OCI-LY1 (cell line): ENCODE measurements around the gene UBASH3B.

Experiments used
- H2AFZ ChIP-seq: fragments of 200-600 bp; sonication (generic), shearing (Covaris generic); 2 replicates; pipeline ENCODE4 v1.6.0; 2014; ENCODE audit warnings: antibody characterized with exemption, mild to moderate bottlenecking, low read length
- H3F3A ChIP-seq: fragments of 200-600 bp; sonication (generic), shearing (Covaris generic); 2 replicates; pipeline ENCODE4 v1.6.0; 2014; ENCODE audit warnings: mild to moderate bottlenecking, antibody characterized with exemption, low read length, moderate library complexity; ENCODE audit not compliant: insufficient read depth
- H3K27ac ChIP-seq: fragments of 200-600 bp; sonication (generic); 2 replicates; pipeline ENCODE4 v1.5.1; 2014; ENCODE audit warnings: low read length, mixed run types, mild to moderate bottlenecking, low read depth; ENCODE audit not compliant: poor library complexity, severe bottlenecking
- H3K27me3 ChIP-seq: fragments of 200-600 bp; sonication (generic); 2 replicates; pipeline ENCODE4 v1.6.0; 2014; ENCODE audit warnings: antibody characterized with exemption, mild to moderate bottlenecking, low read length, moderate library complexity; ENCODE audit not compliant: insufficient read depth
- H3K36me3 ChIP-seq: fragments of 200-600 bp; sonication (generic); 2 replicates; pipeline ENCODE4 v1.6.1; 2014; ENCODE audit warnings: mild to moderate bottlenecking, antibody characterized with exemption, low read length, moderate library complexity, mixed read lengths; ENCODE audit not compliant: insufficient read depth
- H3K4me1 ChIP-seq: fragments of 200-600 bp; sonication (generic); 2 replicates; pipeline ENCODE4 v1.5.1; 2014; ENCODE audit warnings: mild to moderate bottlenecking, low read length, moderate library complexity; ENCODE audit not compliant: insufficient read depth, severe bottlenecking
- H3K4me2 ChIP-seq: fragments of 200-600 bp; sonication (generic), shearing (Covaris generic); 2 replicates; pipeline ENCODE4 v1.6.1; 2014; ENCODE audit warnings: low read length
- H3K4me3 ChIP-seq: fragments of 200-600 bp; sonication (generic); 2 replicates; pipeline ENCODE4 v1.5.1; 2014; ENCODE audit warnings: low read length, low read depth, mild to moderate bottlenecking, mixed read lengths; ENCODE audit not compliant: poor library complexity, severe bottlenecking
- H3K79me2 ChIP-seq: fragments of 200-600 bp; shearing (Covaris generic); 2 replicates; pipeline ENCODE4 v1.6.1; 2016; ENCODE audit warnings: mixed run types, low read length, mixed read lengths; ENCODE audit not compliant: insufficient read depth
- H3K9ac ChIP-seq: fragments of 200-600 bp; sonication (generic), shearing (Covaris generic); 2 replicates; pipeline ENCODE4 v1.6.1; 2014; ENCODE audit warnings: mild to moderate bottlenecking, low read length, mixed read lengths
- H3K9me2 ChIP-seq: fragments of 200-600 bp; sonication (generic), shearing (Covaris generic); 2 replicates; pipeline ENCODE4 v1.6.1; 2014; ENCODE audit warnings: low read depth, mild to moderate bottlenecking, low read length, mixed read lengths
- H3K9me3 ChIP-seq: fragments of 200-600 bp; shearing (Covaris generic); 2 replicates; pipeline ENCODE4 v1.6.1; 2014; ENCODE audit warnings: low read length, mixed read lengths
- H4K20me1 ChIP-seq: fragments of 200-600 bp; sonication (generic), shearing (Covaris generic); 2 replicates; pipeline ENCODE4 v1.6.0; 2016; ENCODE audit warnings: mild to moderate bottlenecking, low read length; ENCODE audit not compliant: insufficient read depth
- EZH2 ChIP-seq: fragments of 200-600 bp; sonication (generic), shearing (Covaris generic); IDR thresholded peaks from 2 replicates; pipeline ENCODE4 v1.8.0; 2017; ENCODE audit warnings: borderline replicate concordance, mixed run types, mild to moderate bottlenecking, antibody characterized with exemption, low read length, moderate library complexity, mixed read lengths
- TF ChIP-seq, protein P1 (sequence below): fragments of 200-600 bp; sonication (generic), shearing (Covaris generic); IDR thresholded peaks from 2 replicates; pipeline ENCODE4 v1.5.1; 2017; ENCODE audit warnings: mild to moderate bottlenecking, antibody characterized with exemption, low read length, moderate library complexity, mixed read lengths

The UBASH3B gene

DNA sequence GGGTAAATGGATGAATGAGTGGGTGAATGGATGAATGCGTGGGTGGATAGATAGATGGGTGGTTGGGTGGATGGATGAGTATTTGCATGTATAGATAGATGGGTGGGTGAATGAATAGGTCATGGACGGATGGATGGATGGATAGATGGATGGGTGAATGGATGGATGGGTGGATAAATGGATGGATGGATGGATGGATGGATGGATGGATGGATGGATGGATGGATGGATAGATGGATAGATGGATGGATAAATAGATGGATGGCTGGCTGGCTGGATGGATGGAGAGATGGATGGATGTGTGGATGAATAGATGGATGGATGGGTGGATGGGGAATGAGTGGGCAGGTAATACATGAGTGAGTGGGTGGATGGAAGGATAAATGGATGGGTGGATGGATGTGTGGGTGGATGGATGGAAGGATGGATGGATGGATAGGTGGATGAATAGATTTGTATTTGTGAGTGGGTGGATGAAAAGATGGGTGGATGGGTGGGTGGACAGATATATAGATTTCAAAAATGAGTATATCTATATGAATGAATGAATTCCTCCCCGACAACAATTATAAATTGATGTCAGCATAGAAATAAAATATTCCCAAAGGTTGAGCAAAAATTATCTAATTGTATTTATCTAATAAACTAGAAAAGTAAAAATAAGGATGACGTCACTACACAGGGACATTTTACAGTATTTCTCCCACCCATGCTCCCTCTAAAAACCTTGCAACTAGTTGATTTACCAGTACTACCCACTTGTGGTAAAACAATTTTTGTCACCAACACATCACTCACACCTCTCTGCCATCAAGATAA, 182.2 kb downstream of the UBASH3B start:
- Histone ChIP-seq H3K9me3 (no peaks in the 10 kb centered on the region), H3K27ac (peak overlapping the region; percentile 25), H3F3A (no peaks in the 10 kb centered on the region), H3K36me3 (no peaks in the 10 kb centered on the region), H3K9me2 (no peaks in the 10 kb centered on the region), H3K79me2 (no peaks in the 10 kb centered on the region), H4K20me1 (no peaks in the 10 kb centered on the region), H3K4me3 (no peak overlapping the region), H3K4me1 (peaks cover 39% of the 10 kb centered on the region), H3K27me3 (no peaks in the 10 kb centered on the region), H3K9ac (no peak overlapping the region), H2AFZ (no peak overlapping the region), H3K4me2 (peak overlapping the region; percentile 38; the same call in 1 of the 2 replicates)
- no peak for TF ChIP-seq EZH2
- TF ChIP-seq, protein P1, sequence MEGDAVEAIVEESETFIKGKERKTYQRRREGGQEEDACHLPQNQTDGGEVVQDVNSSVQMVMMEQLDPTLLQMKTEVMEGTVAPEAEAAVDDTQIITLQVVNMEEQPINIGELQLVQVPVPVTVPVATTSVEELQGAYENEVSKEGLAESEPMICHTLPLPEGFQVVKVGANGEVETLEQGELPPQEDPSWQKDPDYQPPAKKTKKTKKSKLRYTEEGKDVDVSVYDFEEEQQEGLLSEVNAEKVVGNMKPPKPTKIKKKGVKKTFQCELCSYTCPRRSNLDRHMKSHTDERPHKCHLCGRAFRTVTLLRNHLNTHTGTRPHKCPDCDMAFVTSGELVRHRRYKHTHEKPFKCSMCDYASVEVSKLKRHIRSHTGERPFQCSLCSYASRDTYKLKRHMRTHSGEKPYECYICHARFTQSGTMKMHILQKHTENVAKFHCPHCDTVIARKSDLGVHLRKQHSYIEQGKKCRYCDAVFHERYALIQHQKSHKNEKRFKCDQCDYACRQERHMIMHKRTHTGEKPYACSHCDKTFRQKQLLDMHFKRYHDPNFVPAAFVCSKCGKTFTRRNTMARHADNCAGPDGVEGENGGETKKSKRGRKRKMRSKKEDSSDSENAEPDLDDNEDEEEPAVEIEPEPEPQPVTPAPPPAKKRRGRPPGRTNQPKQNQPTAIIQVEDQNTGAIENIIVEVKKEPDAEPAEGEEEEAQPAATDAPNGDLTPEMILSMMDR, result no peak

DNA sequence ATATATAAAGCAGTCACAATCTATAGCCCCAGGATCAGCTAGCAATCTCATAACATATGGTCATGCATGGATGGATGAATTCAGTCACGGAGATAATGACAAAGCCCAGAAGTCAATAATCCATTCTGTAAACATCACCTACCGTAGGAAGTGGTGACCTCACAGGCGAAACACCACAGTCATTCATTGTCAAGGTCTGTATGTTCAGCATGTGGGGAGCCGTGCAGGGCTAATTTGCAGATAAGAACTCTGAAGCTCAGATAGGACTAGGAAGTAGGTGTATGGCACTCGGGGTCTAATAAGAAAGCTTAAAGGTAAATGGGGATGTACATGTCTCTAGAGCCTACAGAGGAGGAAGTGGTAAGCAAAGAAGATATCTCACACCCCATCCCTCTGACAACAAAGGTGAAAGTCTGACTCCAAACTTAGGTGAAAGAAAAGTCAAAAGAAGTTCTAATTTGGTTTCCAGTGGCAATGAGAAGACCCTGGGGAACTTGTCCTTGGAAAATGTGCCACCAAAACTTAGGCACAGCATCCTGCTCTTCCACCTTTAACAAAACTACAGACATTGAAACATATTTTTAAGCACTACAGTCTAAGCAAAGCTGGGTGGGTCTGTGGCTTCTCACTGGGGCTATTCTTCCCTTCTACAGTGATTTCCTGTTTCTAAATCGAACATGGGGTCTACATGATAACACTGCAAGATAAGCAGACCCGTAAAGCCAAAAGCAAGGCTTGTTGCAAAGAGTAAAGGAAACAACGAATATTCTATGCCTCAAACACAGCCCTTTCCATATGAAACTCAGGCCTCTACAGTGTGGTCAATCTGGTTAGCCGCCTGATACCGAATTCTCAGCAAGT, 188.0 kb downstream of the UBASH3B start:
- H3K27me3 ChIP-seq, result no peaks in the 10 kb centered on the region
- H3F3A ChIP-seq, result no peaks in the 10 kb centered on the region
- H3K4me1 ChIP-seq, result peaks cover 73% of the 10 kb centered on the region
- peak overlapping the region; percentile 60 for H3K4me2 ChIP-seq
- H3K4me3 ChIP-seq, result peak overlapping the region; percentile 51
- peak overlapping the region; percentile 94 for H3K27ac ChIP-seq
- H3K9me3 ChIP-seq, result no peaks in the 10 kb centered on the region
- no peaks in the 10 kb centered on the region for H4K20me1 ChIP-seq
- no peaks in the 10 kb centered on the region for H3K9me2 ChIP-seq
- no peak overlapping the region for H2AFZ ChIP-seq
- H3K9ac ChIP-seq, result peak overlapping the region; percentile 56; the same call in 1 of the 2 replicates
- H3K36me3 ChIP-seq, result no peaks in the 10 kb centered on the region
- no peak for TF ChIP-seq EZH2
- TF ChIP-seq, protein P1, result no peak
- H3K79me2 ChIP-seq, result no peaks in the 10 kb centered on the region

DNA sequence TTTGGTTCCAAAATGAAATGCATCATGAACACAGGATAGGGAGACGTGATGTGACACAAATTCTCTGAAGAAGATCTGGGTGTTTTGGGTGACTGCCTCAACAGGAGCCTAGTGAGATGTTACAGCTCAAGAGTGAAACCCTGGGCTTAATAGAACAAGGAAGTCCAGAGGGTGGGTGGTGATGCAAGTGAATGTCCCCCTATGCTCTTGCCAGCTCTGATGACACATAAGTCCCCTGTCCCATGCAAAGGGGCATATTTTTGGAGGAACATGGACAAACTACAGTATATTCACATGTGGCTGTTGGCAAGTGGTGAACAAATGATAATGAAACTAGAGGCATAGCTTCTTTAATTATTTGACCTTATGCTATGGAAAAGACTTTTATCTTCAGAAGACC, 191.9 kb downstream of the UBASH3B start:
- Histone ChIP-seq H3K79me2 (no peaks in the 10 kb centered on the region), H3K4me1 (peaks cover 90% of the 10 kb centered on the region), H3K27ac (peak overlapping the region; percentile 74), H3K27me3 (no peaks in the 10 kb centered on the region), H3K9me3 (no peaks in the 10 kb centered on the region), H3K9ac (no peak overlapping the region; the same call in 1 of the 2 replicates), H3K4me3 (no peak overlapping the region), H2AFZ (no peak overlapping the region), H3K4me2 (peak overlapping the region; percentile 14; the same call in 1 of the 2 replicates), H3K9me2 (no peaks in the 10 kb centered on the region), H3K36me3 (no peaks in the 10 kb centered on the region), H3F3A (no peaks in the 10 kb centered on the region), H4K20me1 (no peaks in the 10 kb centered on the region)
- TF ChIP-seq, protein P1, result no peak
- TF ChIP-seq EZH2, result no peak
